Lung microvascular endothelial cell (primary cell): ENCODE results near the gene ABCC6. TPM values are rescaled to one million over a fixed set of nuclear protein-coding genes. Genes with fewer than 3 reads are reported as not detected.
"Not testable (repeated sequence)": the region's sequence is repeated elsewhere in the genome, so short reads cannot be mapped to it uniquely, and the experiment has no call there.

Source experiments
- DNase-seq, 2 donors: peaks; one replicate each; pipeline versions ENCODE4 v3.0.0 to v3.0.0-alpha.2; 2010; ENCODE audit warnings: low read depth in 2 of 2
- total RNA-seq: library from RNA; depleted of rRNA; stranded (reverse); fragments of >200 nt; gene quantifications from 2 replicates; pipeline ENCODE4 v1.2.1, GENCODE V29; 2014

Gene ABCC6
- total RNA-seq, 1 donor from 2014 or later, result under 0.01 TPM

- not testable (repeated sequence) for DNase-seq
Measured at GRCh38 chr16:16223662-16224241, 458 bp upstream of the ABCC6 start.

DNA sequence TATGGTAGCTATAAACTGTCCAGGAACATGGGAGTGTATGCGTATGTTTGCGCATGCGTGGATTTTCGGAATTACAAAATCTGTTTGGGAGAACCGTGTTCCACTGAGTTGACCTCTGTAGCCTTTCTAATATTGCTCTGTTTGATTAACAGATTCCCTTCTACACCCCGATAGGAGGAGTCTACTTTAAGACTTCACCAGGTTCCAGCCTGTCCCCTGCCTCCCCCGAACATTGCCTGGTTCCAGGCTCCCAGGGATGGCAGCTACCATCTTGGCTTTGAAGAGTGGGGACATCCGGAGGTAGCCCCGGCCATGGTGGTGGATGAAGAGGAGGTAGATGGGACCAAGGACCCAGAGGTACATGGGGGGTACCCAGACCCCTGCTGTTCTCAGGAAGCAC is 1.9 kb downstream of the ABCC6 start:
- DNase-seq, result not testable (repeated sequence)

DNA sequence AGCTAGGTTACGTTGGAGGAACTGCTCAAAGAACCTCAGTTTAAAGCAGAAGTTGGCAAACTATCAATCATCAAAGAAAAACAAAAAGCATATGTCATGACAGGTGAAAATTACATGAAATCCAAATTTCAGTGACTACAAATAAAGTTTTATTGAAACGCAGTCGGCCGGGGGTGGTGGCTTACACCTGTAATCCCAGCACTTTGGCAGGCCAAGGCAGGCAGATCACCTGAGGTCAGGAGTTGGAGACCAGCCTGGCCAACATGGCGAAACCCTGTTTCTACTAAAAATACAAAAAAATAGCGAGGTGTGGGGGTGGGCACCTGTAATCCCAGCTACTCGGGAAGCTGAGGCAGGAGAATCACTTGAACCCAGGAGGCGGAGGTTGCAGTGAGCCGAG is 2.8 kb downstream of the ABCC6 start:
- not testable (repeated sequence) for DNase-seq

- not testable (repeated sequence) for DNase-seq
Measured at GRCh38 chr16:16218787-16219186, 4.5 kb downstream of the ABCC6 start.

GRCh38 chr16:16218349-16218748 is 4.9 kb downstream of the ABCC6 start:
- DNase-seq, result not testable (repeated sequence)

DNA sequence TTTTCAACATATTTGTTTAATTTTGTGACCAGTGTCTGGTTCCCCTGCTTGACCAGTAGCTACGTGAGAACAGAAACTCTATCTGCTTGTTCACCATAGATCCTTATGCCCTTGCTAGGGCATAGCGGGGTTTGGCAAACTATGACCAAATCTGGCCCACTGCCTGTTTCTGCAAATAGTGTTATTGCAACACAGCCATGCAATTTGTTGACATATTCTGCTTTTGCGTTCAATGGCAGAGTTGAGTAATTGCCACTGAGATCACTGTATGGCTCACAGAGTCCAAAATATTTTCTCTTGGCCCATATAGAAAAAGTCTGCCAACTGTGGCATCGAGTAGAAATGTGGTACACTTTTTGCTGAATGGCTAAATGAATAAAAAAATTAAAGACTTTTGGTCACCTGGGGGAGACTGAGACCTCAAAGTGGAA is 9.4 kb downstream of the ABCC6 start:
- DNase-seq, result peak in 1 of 2 donors; percentile 16

DNA sequence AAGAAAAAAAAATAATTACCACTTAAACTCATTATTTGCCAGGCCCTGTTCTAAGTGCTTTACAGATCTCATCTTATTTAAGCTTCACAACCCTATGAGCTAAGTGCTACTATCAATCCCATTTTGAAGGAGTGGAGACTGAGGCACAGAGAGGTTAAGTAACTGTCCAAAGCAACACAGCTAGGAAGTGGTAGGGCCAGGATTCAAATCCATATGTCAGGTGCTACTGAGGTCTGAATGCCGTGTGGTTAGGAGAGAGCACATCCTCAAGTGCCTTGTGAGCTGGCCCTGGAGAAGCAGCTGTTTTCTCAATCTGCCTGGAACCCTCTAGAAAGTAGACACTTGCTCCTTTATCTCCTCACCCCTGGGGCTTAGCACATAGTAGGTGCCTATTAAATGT is 11.9 kb downstream of the ABCC6 start:
- DNase-seq, result not testable (repeated sequence)

GRCh38 chr16:16208461-16208860 is 14.8 kb downstream of the ABCC6 start:
- not testable (repeated sequence) for DNase-seq

DNA sequence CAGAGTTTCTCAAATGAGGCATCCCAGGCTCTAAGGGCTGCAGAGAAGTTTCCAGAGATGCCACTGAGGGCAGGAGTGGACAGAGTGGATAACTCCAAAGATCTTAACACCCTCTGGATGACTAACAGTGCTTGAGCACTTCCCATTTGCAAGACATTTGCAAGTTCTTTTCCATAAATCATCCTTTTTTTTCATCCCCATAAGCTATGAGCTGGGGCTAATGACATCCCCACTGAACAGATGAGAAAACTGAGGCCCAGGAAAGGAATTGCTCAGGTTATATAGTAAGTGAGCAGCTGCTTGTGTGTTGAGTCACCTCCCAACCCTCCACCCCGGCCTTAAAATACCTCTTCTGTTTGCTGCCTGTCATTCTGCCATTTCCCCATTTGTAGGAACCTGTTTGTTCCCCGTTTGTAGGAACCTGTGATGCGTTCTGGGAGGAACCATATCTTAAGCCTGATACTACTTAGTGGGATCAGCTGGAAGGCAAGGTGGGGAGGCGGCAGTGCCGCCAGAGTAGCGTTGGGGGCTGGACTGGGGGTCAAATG is 15.4 kb downstream of the ABCC6 start:
- not testable (repeated sequence) for DNase-seq

- not testable (repeated sequence) for DNase-seq
Measured at GRCh38 chr16:16207097-16207786, 16.1 kb downstream of the ABCC6 start.

DNA sequence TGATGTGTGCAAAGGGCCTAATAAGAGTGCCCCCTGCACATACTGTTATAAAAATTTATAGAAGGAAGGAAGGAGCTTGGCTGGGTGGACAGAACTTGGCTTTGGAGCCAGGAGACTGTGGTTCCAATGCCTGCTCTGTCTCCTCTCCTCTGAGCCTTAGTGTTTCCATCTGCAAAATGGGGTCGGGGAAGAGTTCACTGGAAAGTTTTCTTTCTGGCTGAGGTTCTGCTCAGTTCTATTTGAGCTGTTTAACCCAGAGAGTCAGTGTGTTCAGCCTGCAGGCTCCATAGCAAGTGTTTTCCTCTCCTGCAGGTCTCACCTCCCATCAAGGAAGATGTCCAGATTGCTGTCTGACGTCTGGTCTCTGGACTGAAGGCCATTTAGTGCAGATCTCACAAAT is 17.4 kb downstream of the ABCC6 start:
- DNase-seq, result not testable (repeated sequence)

DNA sequence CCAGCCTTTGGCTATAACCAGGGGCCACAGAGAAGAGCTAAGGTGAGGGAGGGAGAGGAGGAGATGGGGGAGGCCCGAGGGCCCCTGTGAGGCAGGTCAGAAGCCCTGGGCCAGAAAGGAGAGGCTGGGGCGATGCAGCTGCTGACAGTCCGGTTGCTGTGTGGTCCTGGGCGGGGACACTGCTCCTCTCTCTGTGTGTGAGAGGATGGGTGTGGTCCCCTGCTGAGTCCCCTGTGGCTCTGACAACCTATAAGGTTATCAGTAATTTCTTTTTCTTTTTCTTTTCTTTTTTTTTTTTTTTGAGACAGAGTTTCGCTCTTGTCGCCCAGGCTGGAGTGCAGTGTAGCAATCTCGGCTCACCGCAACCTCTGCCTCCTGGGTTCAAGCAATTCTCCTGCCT is 18.7 kb downstream of the ABCC6 start:
- DNase-seq, result not testable (repeated sequence)

DNA sequence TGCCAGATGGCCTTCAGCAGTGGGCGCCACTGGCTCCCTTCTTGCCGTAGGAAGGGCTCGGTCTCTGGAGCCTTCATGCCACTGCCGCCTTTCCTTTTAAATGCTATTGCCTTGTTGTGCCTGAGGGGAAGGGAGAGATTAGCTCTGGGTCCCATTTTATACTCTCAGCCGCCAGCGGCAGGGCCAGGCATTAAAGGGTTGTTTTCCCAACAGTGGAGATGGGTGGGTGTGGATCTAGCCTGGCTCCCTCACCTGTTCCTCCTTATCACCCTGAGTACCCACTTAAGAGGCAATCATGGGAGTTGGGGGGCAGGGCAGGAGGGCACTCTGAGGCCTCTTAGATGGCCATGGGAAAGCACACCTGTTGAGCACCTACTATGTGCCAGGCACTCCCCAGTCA is 19.8 kb downstream of the ABCC6 start:
- not testable (repeated sequence) for DNase-seq

GRCh38 chr16:16202400-16203143 is 20.7 kb downstream of the ABCC6 start:
- peak; percentile 42 to 47 for DNase-seq

DNA sequence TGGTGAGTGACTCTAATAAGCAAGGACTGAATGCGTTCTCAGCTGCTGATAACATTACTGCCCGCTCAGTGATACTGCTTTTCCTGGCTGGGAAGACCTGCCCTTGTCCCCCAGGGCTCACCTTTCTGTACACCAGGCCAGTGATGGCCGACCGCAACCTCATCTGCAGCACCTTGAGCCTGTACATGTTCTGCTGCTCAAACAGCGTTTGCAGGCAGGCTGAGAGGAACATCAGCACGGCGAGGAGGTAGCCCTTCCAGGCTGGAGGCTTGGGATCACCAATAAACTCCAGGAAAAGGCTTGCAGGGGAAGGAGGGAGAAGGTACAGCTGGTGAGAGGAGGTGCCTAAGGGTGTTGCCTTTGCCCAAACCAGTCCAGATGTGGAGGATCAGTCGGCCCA is 21.4 kb downstream of the ABCC6 start:
- DNase-seq, result not testable (repeated sequence)

DNA sequence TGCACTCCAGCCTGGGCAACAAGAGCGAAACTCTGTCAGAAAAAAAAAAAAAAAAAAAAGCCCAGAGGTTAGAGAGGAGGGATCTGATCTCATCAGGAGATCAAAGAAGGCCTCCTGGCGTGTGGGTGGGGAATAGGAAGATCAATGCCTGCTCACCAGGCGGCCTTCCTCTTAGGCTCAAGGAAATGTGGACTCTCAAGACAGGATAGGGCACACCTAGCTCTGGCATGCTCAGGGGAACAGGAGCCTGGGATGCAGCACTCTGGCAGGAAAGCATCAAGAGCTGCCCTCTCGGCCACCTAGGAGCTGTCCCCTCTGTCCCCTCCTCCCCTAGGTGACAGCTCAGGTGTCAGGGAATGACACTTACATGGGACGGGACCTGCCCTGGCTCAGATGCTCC is 22.9 kb downstream of the ABCC6 start:
- DNase-seq, result not testable (repeated sequence)

GRCh38 chr16:16199428-16199827 is 23.9 kb downstream of the ABCC6 start:
- DNase-seq, result peak in 1 of 2 donors; percentile 41

DNA sequence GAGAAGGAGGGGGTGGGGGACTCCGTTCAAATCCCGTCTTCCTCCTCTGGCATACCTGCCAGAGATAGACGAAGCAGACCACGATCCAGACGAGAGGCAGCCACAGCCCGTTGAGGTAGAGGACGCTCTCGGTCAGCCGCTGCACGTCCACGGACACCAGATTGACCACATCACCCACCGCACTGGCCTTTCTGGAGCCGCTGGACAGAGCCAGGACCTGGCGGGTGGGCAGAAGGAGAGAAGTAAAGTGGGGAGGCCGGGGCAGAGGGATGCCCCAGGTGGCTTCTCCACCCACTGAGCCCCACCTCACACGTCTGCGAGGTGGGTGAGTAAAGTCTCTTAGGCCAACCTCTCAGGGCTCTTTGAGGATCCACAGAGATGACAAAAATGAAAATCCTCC is 25.3 kb downstream of the ABCC6 start:
- DNase-seq, result no peak

- no peak for DNase-seq
Measured at GRCh38 chr16:16197331-16197730, 26.0 kb downstream of the ABCC6 start.

DNA sequence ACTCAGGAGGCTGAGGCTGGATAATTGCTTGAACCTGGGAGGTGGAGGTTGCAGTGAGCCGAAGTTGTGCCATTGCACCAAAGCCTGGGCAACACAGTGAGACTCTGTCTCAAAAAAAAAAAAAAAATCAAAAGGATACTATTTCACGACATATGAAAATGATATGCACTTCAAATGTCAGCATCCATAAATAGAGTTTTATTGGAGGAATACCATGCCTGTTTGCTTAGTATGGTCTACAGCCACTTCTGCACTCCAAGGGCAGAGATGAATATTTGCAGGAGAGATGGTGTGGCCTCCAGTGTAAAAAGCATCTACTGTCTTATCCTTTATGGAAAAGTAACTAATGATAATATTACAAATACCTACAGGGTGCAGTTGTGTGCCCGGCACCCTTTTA is 27.2 kb downstream of the ABCC6 start:
- DNase-seq, result no peak

GRCh38 chr16:16191493-16192167 is 31.7 kb downstream of the ABCC6 start:
- DNase-seq, result peak; percentile 32 to 64

DNA sequence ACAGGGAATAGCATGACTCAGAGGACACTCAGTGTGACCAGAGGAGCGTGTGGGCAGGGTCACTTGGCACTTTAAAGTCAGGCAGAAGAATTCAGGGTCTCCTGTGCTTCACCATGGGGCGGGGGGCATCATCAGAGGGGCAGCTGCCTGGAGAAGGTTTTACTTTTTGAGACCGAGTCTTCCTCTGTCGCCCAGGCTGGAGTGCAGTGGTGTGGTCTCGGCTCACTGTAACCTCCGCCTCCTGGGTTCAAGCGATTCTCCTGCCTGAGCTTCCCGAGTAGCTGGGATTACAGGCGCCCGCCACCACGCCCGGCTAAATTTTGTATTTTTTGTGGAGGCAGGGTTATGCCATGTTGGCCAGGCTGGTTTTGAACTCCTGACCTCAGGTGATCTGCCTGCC is 32.3 kb downstream of the ABCC6 start:
- DNase-seq, result not testable (repeated sequence)
